ENCODE data around the gene PRX. TPM values are rescaled to one million over a fixed set of nuclear protein-coding genes. Genes with fewer than 3 reads are reported as not detected.

Gene PRX
- total and polyA plus RNA-seq, 3 experiments from 2014 or later = 0.29 to 1.6 (median 1.4) TPM

GRCh38 chr19:40452016-40452415, 38.8 kb upstream of the PRX start:
- no peaks in the 10 kb centered on the region for H3K9me3 Mint-ChIP-seq
- POLR2A ChIA-PET = no interaction called here
- Histone ChIP-seq H3K4me3 (ENCODE audit: low read length) (no peak overlapping the region), H3K27ac (ENCODE audit: low read depth, low read length) (no peak overlapping the region), H3K36me3 (ENCODE audit: insufficient read depth, low read length) (no peaks in the 10 kb centered on the region), H3K27me3 (ENCODE audit: insufficient read depth, low read length, poor library complexity, severe bottlenecking) (no peaks in the 10 kb centered on the region), H3K4me1 (ENCODE audit: insufficient read depth, low read length) (no peaks in the 10 kb centered on the region), H3K9me3 (ENCODE audit: low read length) (no peaks in the 10 kb centered on the region)
- no peaks in the 10 kb centered on the region for H3K4me1 Mint-ChIP-seq
- no peaks in the 10 kb centered on the region for H3K27me3 Mint-ChIP-seq
- peaks cover 0 to 9% (median 2%) of the 10 kb centered on the region in 3 donors for H3K36me3 Mint-ChIP-seq
- H3K27ac Mint-ChIP-seq = no peak overlapping the region
- CTCF ChIA-PET = interaction anchor here (0.7 to 2.7 kb wide), 5 partner anchors 12 to 183 kb away, joined by 3 to 10 read pairs (median 4); partner anchors contain the start of gene BLVRB
- H3K4me3 Mint-ChIP-seq = no peak overlapping the region
- no peak for DNase-seq

GRCh38 chr19:40450664-40451063, 37.5 kb upstream of the PRX start:
- no peaks in the 10 kb centered on the region for H3K9me3 ChIP-seq (ENCODE audit: low read length)
- no peak overlapping the region for H3K4me3 ChIP-seq (ENCODE audit: low read length)
- Mint-ChIP-seq H3K9me3 (no peaks in the 10 kb centered on the region), H3K4me1 (no peaks in the 10 kb centered on the region), H3K27me3 (no peaks in the 10 kb centered on the region), H3K4me3 (no peak overlapping the region), H3K27ac (no peak overlapping the region), H3K36me3 (peaks cover 0 to 9% (median 2%) of the 10 kb centered on the region in 3 donors)
- CTCF ChIA-PET = interaction anchor here (1.1 kb wide), 1 partner anchor 30 kb away, joined by 3 read pairs; no protein-coding TSS in a partner anchor
- no peaks in the 10 kb centered on the region for H3K36me3 ChIP-seq (ENCODE audit: insufficient read depth, low read length)
- no peak overlapping the region for H3K27ac ChIP-seq (ENCODE audit: low read depth, low read length)
- H3K4me1 ChIP-seq (ENCODE audit: insufficient read depth, low read length) = no peaks in the 10 kb centered on the region
- no peak for DNase-seq
- H3K27me3 ChIP-seq (ENCODE audit: insufficient read depth, low read length, poor library complexity, severe bottlenecking) = no peaks in the 10 kb centered on the region
- POLR2A ChIA-PET = no interaction called here

GRCh38 chr19:40449506-40449905, 36.3 kb upstream of the PRX start:
- Mint-ChIP-seq H3K4me3 (peak overlapping the region in 1 of 7 donors; percentile 21), H3K4me1 (peaks cover 4 to 6% (median 5%) of the 10 kb centered on the region in 3 donors), H3K27ac (no peak overlapping the region), H3K27me3 (no peaks in the 10 kb centered on the region), H3K9me3 (no peaks in the 10 kb centered on the region), H3K36me3 (peaks cover 0 to 7% (median 2%) of the 10 kb centered on the region in 3 donors)
- Histone ChIP-seq H3K4me3 (ENCODE audit: low read length) (no peak overlapping the region), H3K9me3 (ENCODE audit: low read length) (no peaks in the 10 kb centered on the region), H3K27ac (ENCODE audit: low read depth, low read length) (no peak overlapping the region), H3K36me3 (ENCODE audit: insufficient read depth, low read length) (no peaks in the 10 kb centered on the region), H3K4me1 (ENCODE audit: insufficient read depth, low read length) (peaks cover 3% of the 10 kb centered on the region), H3K27me3 (ENCODE audit: insufficient read depth, low read length, poor library complexity, severe bottlenecking) (no peaks in the 10 kb centered on the region)
- CTCF ChIA-PET = no interaction called here
- DNase-seq = no peak
- POLR2A ChIA-PET = no interaction called here

- H3K4me1 Mint-ChIP-seq = peaks cover 15 to 18% (median 17%) of the 10 kb centered on the region in 3 donors
- Histone ChIP-seq H3K9me3 (ENCODE audit: low read length) (no peaks in the 10 kb centered on the region), H3K36me3 (ENCODE audit: insufficient read depth, low read length) (peaks cover 14% of the 10 kb centered on the region), H3K4me1 (ENCODE audit: insufficient read depth, low read length) (peaks cover 14% of the 10 kb centered on the region), H3K27ac (ENCODE audit: low read depth, low read length) (peak overlapping the region; percentile 98), H3K4me3 (ENCODE audit: low read length) (no peak overlapping the region), H3K27me3 (ENCODE audit: insufficient read depth, low read length, poor library complexity, severe bottlenecking) (no peaks in the 10 kb centered on the region)
- H3K27ac Mint-ChIP-seq = peak overlapping the region in 5 of 8 donors; percentile 72 to 88 (median 77)
- H3K9me3 Mint-ChIP-seq = no peaks in the 10 kb centered on the region
- peaks cover 0 to 5% of the 10 kb centered on the region in 2 donors for H3K27me3 Mint-ChIP-seq
- POLR2A ChIA-PET = no interaction called here
- H3K4me3 Mint-ChIP-seq = peak overlapping the region in 5 of 7 donors; percentile 31 to 88 (median 63)
- no peak for DNase-seq
- peaks cover 0 to 31% (median 2%) of the 10 kb centered on the region in 3 donors for H3K36me3 Mint-ChIP-seq
- CTCF ChIA-PET = interaction anchor here (1.8 kb wide), 1 partner anchor 26 kb away, joined by 6 read pairs; no protein-coding TSS in a partner anchor
Observed at GRCh38 chr19:40446263-40446784, 33.1 kb upstream of the PRX start.

GRCh38 chr19:40445780-40446262, 32.6 kb upstream of the PRX start:
- Mint-ChIP-seq H3K9me3 (no peaks in the 10 kb centered on the region), H3K27ac (peak overlapping the region in 7 of 8 donors; percentile 37 to 77 (median 59)), H3K4me3 (peak overlapping the region in 6 of 7 donors; percentile 6 to 77 (median 33)), H3K27me3 (peaks cover 0 to 5% of the 10 kb centered on the region in 2 donors), H3K36me3 (peaks cover 0 to 36% (median 6%) of the 10 kb centered on the region in 3 donors), H3K4me1 (peaks cover 15 to 23% (median 17%) of the 10 kb centered on the region in 3 donors)
- Histone ChIP-seq H3K4me1 (ENCODE audit: insufficient read depth, low read length) (peaks cover 14% of the 10 kb centered on the region), H3K27ac (ENCODE audit: low read depth, low read length) (peak overlapping the region; percentile 98), H3K36me3 (ENCODE audit: insufficient read depth, low read length) (peaks cover 19% of the 10 kb centered on the region), H3K27me3 (ENCODE audit: insufficient read depth, low read length, poor library complexity, severe bottlenecking) (no peaks in the 10 kb centered on the region), H3K4me3 (ENCODE audit: low read length) (no peak overlapping the region), H3K9me3 (ENCODE audit: low read length) (no peaks in the 10 kb centered on the region)
- ChIA-PET POLR2A (no interaction called here), CTCF (interaction anchor here (1.8 kb wide), 1 partner anchor 25 kb away, joined by 6 read pairs; no protein-coding TSS in a partner anchor)
- DNase-seq = no peak

- Mint-ChIP-seq H3K27me3 (peaks cover 0 to 5% of the 10 kb centered on the region in 2 donors), H3K9me3 (no peaks in the 10 kb centered on the region), H3K4me1 (peaks cover 15 to 24% (median 17%) of the 10 kb centered on the region in 3 donors), H3K36me3 (peaks cover 0 to 44% (median 6%) of the 10 kb centered on the region in 3 donors), H3K4me3 (peak overlapping the region; percentile 93 to 100 (median 98)), H3K27ac (peak overlapping the region; percentile 81 to 100 (median 94))
- CTCF ChIA-PET = interaction anchor here (1.0 to 4.4 kb wide), 2 partner anchors 19 to 24 kb away, joined by 3 to 24 read pairs; no protein-coding TSS in a partner anchor
- no peak for DNase-seq
- Histone ChIP-seq H3K4me3 (ENCODE audit: low read length) (peak overlapping the region; percentile 100), H3K9me3 (ENCODE audit: low read length) (no peaks in the 10 kb centered on the region), H3K27ac (ENCODE audit: low read depth, low read length) (peak overlapping the region; percentile 98), H3K36me3 (ENCODE audit: insufficient read depth, low read length) (peaks cover 24% of the 10 kb centered on the region), H3K27me3 (ENCODE audit: insufficient read depth, low read length, poor library complexity, severe bottlenecking) (no peaks in the 10 kb centered on the region), H3K4me1 (ENCODE audit: insufficient read depth, low read length) (peaks cover 14% of the 10 kb centered on the region)
- POLR2A ChIA-PET = interaction anchor here (1.7 kb wide), 1 partner anchor 24 kb away, joined by 8 read pairs; no protein-coding TSS in a partner anchor
Observed at GRCh38 chr19:40444825-40445312, 31.7 kb upstream of the PRX start.

- peak; percentile 95 to 98 (median 97) for DNase-seq
- Histone ChIP-seq H3K36me3 (ENCODE audit: insufficient read depth, low read length) (peaks cover 24% of the 10 kb centered on the region), H3K4me1 (ENCODE audit: insufficient read depth, low read length) (peaks cover 14% of the 10 kb centered on the region), H3K9me3 (ENCODE audit: low read length) (no peaks in the 10 kb centered on the region), H3K27me3 (ENCODE audit: insufficient read depth, low read length, poor library complexity, severe bottlenecking) (no peaks in the 10 kb centered on the region), H3K27ac (ENCODE audit: low read depth, low read length) (peak within 1 kb of the TSS; percentile 98), H3K4me3 (ENCODE audit: low read length) (peak within 1 kb of the TSS; percentile 100)
- Mint-ChIP-seq H3K36me3 (peaks cover 0 to 42% (median 3%) of the 10 kb centered on the region in 3 donors), H3K9me3 (no peaks in the 10 kb centered on the region), H3K27ac (peak within 1 kb of the TSS; percentile 88 to 100 (median 98)), H3K27me3 (peaks cover 0 to 5% of the 10 kb centered on the region in 2 donors), H3K4me1 (peaks cover 17 to 24% (median 17%) of the 10 kb centered on the region in 3 donors), H3K4me3 (peak within 1 kb of the TSS; percentile 93 to 100 (median 98))
- CTCF ChIA-PET = interaction anchor here (1.0 to 4.4 kb wide), 6 partner anchors 18 to 161 kb away, joined by 3 to 24 read pairs (median 8); partner anchors contain the start of genes BLVRB and SERTAD1
- POLR2A ChIA-PET = interaction anchor here (0.6 to 3.3 kb wide), 8 partner anchors 18 to 919 kb away, joined by 3 to 27 read pairs (median 5); partner anchors contain the start of genes B9D2, BLVRB, SERTAD1 and SPTBN4
Observed at GRCh38 chr19:40444000-40444824, 31.0 kb upstream of the PRX start, which contains the start of gene SERTAD3. SERTAD3 (minus strand) TSS chr19:40444335; CDS start chr19:40442080, 2,255 bp downstream.

Data from CD8-positive, alpha-beta memory T cell (primary cell).